NCI-H69 (cell line): Measurements from ENCODE around the gene CSGALNACT2.
"Not testable (repeated sequence)": the region's sequence is repeated elsewhere in the genome, so short reads cannot be mapped to it uniquely, and the experiment has no call there.

Source experiments
- DNase-seq: peaks from one replicate; lab custom pipeline; 2025; lab: John Stamatoyannopoulos, UW

Gene CSGALNACT2, protein sequence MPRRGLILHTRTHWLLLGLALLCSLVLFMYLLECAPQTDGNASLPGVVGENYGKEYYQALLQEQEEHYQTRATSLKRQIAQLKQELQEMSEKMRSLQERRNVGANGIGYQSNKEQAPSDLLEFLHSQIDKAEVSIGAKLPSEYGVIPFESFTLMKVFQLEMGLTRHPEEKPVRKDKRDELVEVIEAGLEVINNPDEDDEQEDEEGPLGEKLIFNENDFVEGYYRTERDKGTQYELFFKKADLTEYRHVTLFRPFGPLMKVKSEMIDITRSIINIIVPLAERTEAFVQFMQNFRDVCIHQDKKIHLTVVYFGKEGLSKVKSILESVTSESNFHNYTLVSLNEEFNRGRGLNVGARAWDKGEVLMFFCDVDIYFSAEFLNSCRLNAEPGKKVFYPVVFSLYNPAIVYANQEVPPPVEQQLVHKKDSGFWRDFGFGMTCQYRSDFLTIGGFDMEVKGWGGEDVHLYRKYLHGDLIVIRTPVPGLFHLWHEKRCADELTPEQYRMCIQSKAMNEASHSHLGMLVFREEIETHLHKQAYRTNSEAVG

DNA sequence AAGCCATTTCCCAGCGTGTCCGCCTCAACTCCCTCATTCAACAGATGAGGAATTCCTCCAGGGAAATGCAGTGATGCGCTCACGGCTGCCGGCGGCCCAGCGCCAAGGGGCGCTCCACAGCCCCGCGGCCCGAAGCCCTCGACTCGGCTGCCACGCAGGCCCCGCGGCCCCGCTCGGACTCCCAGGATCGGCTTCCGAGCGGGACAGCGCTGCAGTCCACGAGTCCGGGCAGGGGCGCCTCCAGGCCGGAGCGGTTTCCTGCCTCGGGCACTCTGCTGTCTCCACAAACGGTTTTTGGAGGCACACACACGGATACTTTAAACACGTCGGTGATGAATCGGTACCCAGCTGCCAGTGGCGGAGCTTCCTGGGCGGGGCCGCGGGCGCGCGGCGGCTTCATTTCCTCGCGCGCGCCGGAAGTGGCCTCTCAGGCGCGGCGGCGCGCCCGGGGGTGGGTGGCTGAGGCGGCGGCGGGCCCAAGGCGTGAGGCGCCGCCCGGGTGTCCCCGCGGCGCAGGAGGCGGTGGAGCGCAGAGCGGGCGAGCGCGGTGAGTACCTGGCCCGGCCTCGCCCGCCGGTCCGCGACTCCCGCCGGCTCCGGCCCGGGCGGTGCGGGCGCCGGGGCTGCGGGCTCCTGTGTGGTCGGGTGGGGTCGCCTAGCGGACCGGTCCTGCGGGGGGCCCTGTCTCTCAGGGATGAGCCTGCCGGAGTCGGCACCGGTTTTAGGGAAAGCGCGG, at the start of gene CSGALNACT2:
Gene CSGALNACT2, plus strand, starts transcription at position 425 of the 736 bp plus-strand sequence. CDS start 16,705 bp downstream, outside the sequence.
- DNase-seq: peak; percentile 92

GRCh38 chr10:43089519-43089918, 48.7 kb upstream of the CSGALNACT2 start:
- no peak for DNase-seq

DNA sequence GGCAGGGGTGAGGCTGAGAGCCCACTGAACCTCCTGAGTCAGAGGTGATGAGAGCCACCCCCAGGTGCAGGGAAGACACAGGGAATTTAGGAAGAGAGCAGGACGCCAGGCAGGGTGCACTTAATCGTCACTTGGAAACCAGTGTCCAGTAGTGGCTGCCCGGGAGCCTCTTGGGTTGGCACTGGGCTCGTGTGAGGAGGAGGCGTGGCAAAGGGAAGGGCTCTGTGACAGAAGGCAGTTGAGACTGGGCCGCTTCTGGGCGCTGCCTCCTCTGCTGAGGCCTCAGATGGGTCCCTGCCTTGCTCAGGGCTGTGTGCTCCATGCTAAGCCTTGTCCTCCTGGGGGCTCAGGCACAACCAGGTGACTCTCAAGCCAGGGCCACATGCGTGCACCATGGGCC, 48.1 kb upstream of the CSGALNACT2 start:
- DNase-seq: no peak

GRCh38 chr10:43090664-43091063, 47.6 kb upstream of the CSGALNACT2 start:
- DNase-seq: no peak

GRCh38 chr10:43091846-43092245, 46.4 kb upstream of the CSGALNACT2 start:
- peak; percentile 0 for DNase-seq

DNA sequence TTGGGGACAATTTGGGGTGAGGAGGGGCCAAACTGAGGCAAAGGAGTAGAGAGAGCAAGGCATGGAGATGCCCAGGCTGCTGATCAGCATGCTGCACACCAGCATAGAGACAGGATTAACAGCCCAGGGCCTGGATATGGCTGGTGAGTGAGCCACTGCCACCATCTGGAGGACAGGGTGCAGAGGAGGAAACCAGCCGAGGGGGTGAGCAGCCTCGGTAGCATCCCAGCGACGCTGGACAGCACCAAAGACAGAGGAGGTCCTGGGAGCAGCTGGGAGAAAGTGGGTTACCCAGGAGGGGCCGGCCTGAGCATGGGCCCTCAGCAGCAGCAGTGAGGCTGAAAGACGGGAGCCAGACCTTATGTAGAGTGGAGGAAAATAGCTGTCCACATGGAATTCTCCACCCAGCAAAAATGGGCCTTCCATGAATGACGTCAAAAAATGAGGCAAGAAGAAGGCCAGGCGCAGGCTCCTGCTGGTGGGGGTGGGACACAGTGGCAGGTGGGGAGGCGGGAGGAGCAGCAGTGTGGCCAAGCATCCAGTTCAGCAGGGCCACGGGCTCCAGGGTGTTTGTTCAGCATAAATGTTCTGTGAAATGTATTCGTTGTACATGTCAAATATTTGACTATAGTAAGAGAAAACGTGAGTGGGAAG, 44.7 kb upstream of the CSGALNACT2 start:
- DNase-seq: peak; percentile 76

DNA sequence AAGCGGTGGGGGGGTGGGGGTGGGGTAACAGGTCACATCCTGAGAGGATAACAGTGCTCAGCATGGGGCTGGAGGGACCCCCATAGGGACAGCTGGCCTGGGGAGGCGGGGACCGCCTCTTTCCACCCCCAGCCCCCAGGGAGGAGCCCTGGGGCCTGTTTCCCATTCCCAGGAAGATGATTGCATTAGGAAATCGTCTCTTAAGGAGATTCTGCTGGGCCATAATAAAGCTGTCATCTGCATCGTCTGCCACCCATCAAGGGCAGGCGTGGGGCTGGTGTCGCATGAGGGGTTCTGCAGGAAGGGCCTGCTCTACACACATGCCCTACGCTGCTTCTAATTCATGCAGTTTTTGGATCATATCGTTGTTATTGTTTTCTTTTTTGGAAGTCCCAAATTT, 44.2 kb upstream of the CSGALNACT2 start:
- DNase-seq: peak; percentile 76

- DNase-seq: not testable (repeated sequence)
Observed at GRCh38 chr10:43099339-43099738, 38.9 kb upstream of the CSGALNACT2 start.

DNA sequence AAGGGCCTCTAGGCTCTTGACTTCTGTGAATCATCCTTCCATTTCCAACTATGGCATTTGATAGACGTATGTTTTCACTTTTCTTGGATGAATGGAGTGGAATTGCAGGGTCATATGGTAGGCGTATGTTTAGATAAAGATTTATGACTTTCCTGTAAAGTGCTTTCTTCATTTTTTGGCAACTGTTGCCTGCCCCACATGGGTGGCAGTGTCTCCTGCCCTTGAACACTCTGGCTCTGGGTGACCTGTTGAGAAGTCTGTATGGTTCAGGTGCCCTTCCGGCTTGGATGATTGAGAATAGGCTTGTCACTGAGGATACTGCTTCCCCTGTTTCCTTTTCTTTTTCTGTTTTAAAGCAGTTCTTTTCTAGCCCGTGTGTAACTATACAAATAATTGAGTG, 38.3 kb upstream of the CSGALNACT2 start:
- DNase-seq: no peak

GRCh38 chr10:43100366-43100765, 37.9 kb upstream of the CSGALNACT2 start:
- DNase-seq: no peak

DNA sequence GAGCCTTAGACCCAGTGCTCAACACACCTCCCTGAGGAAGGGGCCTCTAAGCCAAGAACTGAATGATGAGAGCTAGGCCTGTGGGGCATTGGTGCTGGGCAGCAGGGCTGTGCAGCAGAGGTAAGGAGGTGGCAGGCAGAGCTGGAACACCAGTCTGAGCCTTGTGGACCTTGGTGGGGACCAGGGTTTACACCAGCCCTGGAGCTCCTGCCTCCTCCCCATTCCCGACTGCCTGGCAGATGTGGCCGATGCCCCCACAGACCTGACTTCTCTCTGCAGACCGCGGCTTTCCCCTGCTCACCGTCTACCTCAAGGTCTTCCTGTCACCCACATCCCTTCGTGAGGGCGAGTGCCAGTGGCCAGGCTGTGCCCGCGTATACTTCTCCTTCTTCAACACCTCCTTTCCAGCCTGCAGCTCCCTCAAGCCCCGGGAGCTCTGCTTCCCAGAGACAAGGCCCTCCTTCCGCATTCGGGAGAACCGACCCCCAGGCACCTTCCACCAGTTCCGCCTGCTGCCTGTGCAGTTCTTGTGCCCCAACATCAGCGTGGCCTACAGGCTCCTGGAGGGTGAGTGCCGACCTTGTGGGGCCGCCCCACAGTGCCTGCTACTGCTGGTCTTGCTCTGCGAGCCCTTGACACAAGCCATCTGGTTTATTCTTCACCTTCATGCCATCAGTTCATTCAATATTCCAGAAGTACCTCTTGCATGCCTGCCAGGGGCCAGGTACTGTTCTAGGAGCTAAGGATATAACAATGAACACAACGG, 36.0 kb upstream of the CSGALNACT2 start:
- DNase-seq: no peak

DNA sequence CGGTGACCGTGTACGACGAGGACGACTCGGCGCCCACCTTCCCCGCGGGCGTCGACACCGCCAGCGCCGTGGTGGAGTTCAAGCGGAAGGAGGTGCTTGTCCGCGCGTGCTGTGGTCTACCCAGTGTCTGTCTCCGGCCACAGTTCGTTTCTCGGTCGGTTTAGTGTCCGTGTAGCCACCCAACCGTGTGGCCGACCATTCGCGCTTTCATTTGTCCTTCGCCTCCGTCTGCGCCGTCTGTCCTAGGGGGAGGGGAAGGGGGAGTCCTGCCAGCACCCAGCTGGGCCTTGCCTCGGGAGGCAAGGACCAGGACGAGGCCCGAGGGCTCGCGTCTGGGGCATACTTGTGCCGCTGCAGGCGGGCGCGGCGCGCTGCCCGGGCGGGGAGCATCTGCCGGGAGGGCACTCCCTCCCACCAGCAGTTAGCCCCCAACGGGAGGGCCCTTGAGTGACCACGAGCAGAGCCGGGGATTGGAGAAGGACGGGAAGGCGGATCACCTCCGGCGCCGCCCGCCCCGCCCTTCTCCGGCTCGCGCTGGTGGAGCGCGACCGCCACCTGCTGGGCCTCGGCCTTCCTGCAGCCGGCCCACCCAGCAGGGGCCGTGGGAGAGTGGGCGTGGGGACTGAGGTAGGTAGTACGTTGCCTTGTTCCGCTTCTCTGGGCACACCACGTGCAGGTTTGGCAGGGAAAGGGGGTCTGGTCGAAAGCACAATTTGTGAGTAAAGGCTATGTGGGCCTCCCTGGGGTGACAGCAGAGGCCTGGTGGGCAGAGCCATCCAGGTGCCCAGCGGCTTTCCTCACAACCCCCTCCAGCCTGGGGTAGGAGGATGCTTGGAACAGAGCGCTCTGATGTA, 32.9 kb upstream of the CSGALNACT2 start:
- DNase-seq: peak; percentile 85

- no peak for DNase-seq
Observed at GRCh38 chr10:43105956-43106229, 32.4 kb upstream of the CSGALNACT2 start.

GRCh38 chr10:43106256-43107091, 31.8 kb upstream of the CSGALNACT2 start:
- no peak for DNase-seq

DNA sequence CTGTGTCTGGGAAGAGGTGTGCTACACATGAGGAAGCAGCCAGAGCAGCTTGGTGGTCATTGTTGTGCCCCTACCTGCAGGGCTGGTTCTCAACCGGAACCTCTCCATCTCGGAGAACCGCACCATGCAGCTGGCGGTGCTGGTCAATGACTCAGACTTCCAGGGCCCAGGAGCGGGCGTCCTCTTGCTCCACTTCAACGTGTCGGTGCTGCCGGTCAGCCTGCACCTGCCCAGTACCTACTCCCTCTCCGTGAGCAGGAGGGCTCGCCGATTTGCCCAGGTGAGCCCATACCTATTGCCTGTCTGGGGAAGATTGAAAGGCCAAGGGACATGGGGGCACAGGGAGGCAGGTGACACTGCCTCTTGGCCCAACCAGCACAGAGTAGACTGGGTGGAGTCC, 29.3 kb upstream of the CSGALNACT2 start:
- DNase-seq: no peak

GRCh38 chr10:43109671-43110249, 28.5 kb upstream of the CSGALNACT2 start:
- no peak for DNase-seq

DNA sequence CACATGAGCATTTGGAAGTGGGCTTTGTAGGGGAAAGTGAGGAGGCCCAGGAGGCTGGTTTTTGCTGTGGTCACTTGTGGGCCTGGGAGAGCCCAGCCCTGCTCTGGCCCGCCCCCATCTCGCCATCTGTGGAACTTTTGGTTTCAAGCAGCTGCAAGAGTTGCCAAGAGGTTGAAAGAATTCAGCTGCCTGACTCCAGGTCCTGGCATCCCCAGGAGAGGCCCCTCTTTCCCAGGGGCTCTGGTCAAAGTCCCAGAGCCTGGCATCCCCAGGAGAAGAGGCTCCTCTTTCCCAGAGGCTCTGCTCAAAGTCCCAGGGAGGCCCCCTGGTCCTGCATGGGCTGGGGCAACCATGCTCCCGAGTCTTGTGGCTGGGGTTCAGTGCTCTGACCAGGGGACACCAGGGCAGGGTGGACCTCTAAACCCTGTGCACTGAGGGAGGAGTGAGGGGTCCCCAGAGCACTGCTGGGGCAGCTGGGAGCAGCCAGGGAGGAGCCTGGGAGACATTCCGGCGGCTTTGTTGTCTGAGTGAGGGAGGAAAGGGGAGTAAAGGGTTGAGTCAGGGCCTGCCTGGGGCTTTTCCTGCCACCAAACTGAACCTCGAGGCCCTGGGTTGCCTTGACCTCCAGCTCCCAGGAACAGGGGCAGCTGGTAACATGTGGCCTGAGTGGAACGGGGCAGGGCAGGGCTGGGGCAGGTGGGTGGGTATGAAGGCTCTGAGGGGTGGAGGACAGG, 27.7 kb upstream of the CSGALNACT2 start:
- no peak for DNase-seq

DNA sequence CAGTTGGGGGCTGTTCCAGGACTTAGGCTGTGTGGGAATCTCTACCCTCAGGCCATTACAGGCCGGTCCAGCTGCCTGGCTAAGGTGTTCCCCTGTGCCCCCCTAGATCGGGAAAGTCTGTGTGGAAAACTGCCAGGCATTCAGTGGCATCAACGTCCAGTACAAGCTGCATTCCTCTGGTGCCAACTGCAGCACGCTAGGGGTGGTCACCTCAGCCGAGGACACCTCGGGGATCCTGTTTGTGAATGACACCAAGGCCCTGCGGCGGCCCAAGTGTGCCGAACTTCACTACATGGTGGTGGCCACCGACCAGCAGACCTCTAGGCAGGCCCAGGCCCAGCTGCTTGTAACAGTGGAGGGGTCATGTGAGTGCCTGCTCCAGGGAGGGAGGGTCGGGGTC, 27.1 kb upstream of the CSGALNACT2 start:
- DNase-seq: no peak
